ENCODE data around the gene ZCWPW2. TPM values are rescaled to one million over a fixed set of nuclear protein-coding genes. Genes with fewer than 3 reads are reported as not detected.

ZCWPW2 gene
- total and polyA plus RNA-seq, 9 of the 15 experiments (the other 6 are each of a cell fraction or from before 2014, with no cell fraction given): 0.10 to 0.77 (median 0.44) TPM

GRCh38 chr3:28348629-28349468, at the start of gene ZCWPW2, which contains the start of gene AZI2 (continued):
- TF ChIP-seq SMC3 (conservative IDR thresholded peaks at IDR 0.05; ENCODE audit: insufficient read depth, low read depth, low read length): no peak; the same call in 1 of the 2 replicates
- no peak for TF ChIP-seq ZNF696 (CRISPR knock-in tag; conservative IDR thresholded peaks at IDR 0.05)
- no peak for TF ChIP-seq NFIX (CRISPR knock-in tag; IDR thresholded peaks at IDR 0.05; ENCODE audit: low read depth)
- TF ChIP-seq, protein P1, sequence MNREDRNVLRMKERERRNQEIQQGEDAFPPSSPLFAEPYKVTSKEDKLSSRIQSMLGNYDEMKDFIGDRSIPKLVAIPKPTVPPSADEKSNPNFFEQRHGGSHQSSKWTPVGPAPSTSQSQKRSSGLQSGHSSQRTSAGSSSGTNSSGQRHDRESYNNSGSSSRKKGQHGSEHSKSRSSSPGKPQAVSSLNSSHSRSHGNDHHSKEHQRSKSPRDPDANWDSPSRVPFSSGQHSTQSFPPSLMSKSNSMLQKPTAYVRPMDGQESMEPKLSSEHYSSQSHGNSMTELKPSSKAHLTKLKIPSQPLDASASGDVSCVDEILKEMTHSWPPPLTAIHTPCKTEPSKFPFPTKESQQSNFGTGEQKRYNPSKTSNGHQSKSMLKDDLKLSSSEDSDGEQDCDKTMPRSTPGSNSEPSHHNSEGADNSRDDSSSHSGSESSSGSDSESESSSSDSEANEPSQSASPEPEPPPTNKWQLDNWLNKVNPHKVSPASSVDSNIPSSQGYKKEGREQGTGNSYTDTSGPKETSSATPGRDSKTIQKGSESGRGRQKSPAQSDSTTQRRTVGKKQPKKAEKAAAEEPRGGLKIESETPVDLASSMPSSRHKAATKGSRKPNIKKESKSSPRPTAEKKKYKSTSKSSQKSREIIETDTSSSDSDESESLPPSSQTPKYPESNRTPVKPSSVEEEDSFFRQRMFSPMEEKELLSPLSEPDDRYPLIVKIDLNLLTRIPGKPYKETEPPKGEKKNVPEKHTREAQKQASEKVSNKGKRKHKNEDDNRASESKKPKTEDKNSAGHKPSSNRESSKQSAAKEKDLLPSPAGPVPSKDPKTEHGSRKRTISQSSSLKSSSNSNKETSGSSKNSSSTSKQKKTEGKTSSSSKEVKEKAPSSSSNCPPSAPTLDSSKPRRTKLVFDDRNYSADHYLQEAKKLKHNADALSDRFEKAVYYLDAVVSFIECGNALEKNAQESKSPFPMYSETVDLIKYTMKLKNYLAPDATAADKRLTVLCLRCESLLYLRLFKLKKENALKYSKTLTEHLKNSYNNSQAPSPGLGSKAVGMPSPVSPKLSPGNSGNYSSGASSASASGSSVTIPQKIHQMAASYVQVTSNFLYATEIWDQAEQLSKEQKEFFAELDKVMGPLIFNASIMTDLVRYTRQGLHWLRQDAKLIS (CRISPR knock-in tag; IDR thresholded peaks at IDR 0.05): peak; percentile 93
- TF ChIP-seq HEY1 (CRISPR knock-in tag; IDR thresholded peaks at IDR 0.05; ENCODE audit: borderline replicate concordance): no peak
- no peak for TF ChIP-seq XRCC5 (IDR thresholded peaks at IDR 0.05; ENCODE audit: low read depth, low read length)
- TF ChIP-seq THRB (CRISPR knock-in tag; conservative IDR thresholded peaks at IDR 0.05): peak; percentile 75; the same call in 1 of the 2 replicates
- TF ChIP-seq MCM3 (IDR thresholded peaks at IDR 0.05): no peak
- TF ChIP-seq GTF2F1 (IDR thresholded peaks at IDR 0.05; ENCODE audit: low read depth, low read length): peak; percentile 37
- no peak for TF ChIP-seq ZNF274 (IDR thresholded peaks at IDR 0.05; ENCODE audit: borderline replicate concordance, low read depth, low read length)
- TF ChIP-seq ZNF444 (CRISPR knock-in tag; IDR thresholded peaks at IDR 0.05): no peak
- TF ChIP-seq ZFP1 (CRISPR knock-in tag; IDR thresholded peaks at IDR 0.05): peak; percentile 98
- no peak for TF ChIP-seq MCM7 (IDR thresholded peaks at IDR 0.05)
- peak; percentile 50; the same call in 1 of the 2 replicates for TF ChIP-seq HNRNPL (IDR thresholded peaks at IDR 0.05; ENCODE audit: low read depth, low read length)
- no peak for TF ChIP-seq ZNF780A (CRISPR knock-in tag; IDR thresholded peaks at IDR 0.05)
- peak; percentile 42 for TF ChIP-seq CCNT2 (IDR thresholded peaks at IDR 0.05; ENCODE audit: borderline replicate concordance, extremely low read depth, insufficient read length, low read depth, low read length)
- TF ChIP-seq EZH2 (IDR thresholded peaks at IDR 0.05; ENCODE audit: borderline replicate concordance, low read depth, low read length): no peak
- peak; percentile 93 for TF ChIP-seq CXXC5 (CRISPR knock-in tag; IDR thresholded peaks at IDR 0.05)
- peak; percentile 88; the same call in 1 of the 2 replicates for TF ChIP-seq FOXP1 (CRISPR knock-in tag; IDR thresholded peaks at IDR 0.05)
- no peak for TF ChIP-seq PURB (CRISPR knock-in tag; IDR thresholded peaks at IDR 0.05; ENCODE audit: low read depth)
- TF ChIP-seq GABPB2 (CRISPR knock-in tag; conservative IDR thresholded peaks at IDR 0.05): no peak
- TF ChIP-seq NCOA6 (IDR thresholded peaks at IDR 0.05): no peak; the same call in none of the 2 replicates
- TF ChIP-seq HMG20A (CRISPR knock-in tag; conservative IDR thresholded peaks at IDR 0.05): no peak
- TF ChIP-seq CEBPG (CRISPR knock-in tag; IDR thresholded peaks at IDR 0.05): peak; percentile 74; the same call in 1 of the 2 replicates
- TF ChIP-seq CEBPG (tag; conservative IDR thresholded peaks at IDR 0.05 in 1 of 2, IDR thresholded peaks at IDR 0.05 in 1 of 2): peak in 1 of 2 experiments; percentile 71; a peak in 3 of 4 replicates
